Measurements from ENCODE around the gene SEMA6A.

SEMA6A gene

GRCh38 chr5:116494784-116495450 is 79.7 kb downstream of the SEMA6A start:
- DNase-seq (ENCODE audit: low read depth in 2 of 2), result no peak

- DNase-seq (ENCODE audit: low read depth in 2 of 2), result no peak
These were observed 81.8 kb downstream of the SEMA6A start for GRCh38 chr5:116492776-116493175.

DNA sequence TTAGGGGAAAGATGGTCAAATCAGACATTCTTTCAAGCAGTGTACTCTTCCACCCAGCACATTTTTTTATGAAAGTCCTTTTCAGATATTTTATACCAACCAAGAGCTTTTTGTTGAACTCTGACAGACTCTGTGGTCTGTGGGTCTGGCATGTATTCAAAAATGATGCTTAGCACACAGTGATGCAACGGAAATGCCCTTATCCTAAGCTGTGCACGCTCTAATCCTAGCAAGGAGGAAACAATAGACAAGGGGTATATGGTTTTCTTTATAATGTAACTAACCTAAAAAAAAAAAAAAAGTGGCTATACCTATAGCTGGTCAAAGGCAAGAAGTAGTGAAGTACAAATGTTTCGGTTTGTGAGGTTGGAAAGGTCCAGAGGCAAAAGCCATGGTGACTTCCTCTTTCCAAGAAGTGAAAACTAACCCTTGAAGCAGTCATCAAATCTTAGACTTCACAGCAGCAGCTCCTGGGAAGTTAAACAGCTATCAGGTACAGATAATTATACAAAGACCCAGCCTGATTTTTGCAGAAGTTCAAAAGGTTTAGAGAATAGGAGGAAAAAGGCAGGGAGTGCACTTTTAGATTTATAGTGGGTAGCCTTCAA is 82.5 kb downstream of the SEMA6A start:
- DNase-seq (ENCODE audit: low read depth in 2 of 2), result no peak

GRCh38 chr5:116488356-116489041 is 86.1 kb downstream of the SEMA6A start:
- DNase-seq (ENCODE audit: low read depth in 2 of 2), result no peak

DNA sequence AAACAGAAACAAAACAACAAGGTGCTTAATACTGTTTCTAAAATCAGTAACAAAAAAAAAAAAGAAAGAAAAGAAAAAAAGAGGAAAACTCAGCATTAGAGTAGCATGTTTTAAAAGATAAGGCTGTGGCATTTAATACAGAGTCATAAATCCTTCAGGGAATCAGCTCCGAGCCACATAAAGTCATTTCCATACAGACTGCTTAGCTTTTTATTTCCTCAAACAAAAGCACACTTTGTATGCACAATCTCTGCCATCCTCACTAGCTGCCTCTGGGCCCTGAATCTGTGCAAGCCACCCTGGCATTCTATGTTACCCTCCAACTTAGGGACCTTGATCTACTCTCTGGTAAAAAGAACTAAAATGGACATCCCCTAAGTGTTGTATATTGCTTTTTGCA is 87.6 kb downstream of the SEMA6A start:
- DNase-seq (ENCODE audit: low read depth in 2 of 2), result no peak

GRCh38 chr5:116486588-116486987 is 88.0 kb downstream of the SEMA6A start:
- no peak for DNase-seq (ENCODE audit: low read depth in 2 of 2)

- DNase-seq (ENCODE audit: low read depth in 2 of 2), result no peak
These were observed 90.0 kb downstream of the SEMA6A start for GRCh38 chr5:116484645-116485044.

DNA sequence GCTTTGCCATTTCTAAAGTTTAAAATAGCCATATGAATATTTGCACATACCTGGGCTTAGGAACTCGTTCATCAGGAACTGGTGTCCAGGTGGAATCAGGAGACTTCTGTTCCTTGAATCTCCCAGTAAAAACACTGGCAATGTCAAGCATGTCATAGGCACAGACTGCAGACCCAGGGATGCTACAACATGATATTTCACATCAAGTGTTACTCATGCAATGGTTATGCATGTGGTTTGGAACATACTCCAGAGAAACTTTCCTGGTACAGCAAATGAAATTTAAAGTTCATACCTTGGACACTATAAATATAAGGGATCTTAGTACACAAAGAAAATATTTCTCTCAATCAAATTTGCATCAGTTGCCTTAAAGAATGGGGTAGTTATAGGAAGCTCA is 92.2 kb downstream of the SEMA6A start:
- DNase-seq (ENCODE audit: low read depth in 2 of 2), result no peak

DNA sequence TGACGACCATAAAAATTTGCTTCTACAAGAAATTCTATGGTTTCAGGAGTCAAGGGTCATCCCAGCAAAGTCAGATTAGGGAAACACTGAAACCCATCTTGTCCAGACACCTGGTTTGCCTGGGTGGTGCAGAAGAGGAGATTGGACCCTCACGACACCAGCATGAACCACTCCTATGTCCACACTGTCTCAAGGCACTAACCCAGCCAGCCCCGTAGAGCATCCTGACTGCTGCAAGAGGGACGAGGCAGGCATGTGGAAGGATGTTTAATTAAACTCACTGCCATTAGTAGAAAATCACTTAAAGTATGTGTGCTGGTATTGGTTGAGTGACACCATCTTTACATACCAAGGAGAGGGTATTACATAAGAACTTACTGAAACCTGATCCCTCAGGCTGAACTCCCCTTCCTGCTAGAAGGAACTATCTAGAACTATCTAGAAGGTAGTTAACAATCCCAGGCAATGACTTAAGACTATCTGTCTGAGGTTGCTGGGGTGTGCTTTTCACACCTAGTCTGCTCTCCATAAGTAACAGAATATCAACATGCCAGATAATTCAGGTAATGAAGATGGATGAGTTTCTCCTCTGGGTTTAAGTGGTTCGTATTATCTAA is 93.6 kb downstream of the SEMA6A start:
- DNase-seq (ENCODE audit: low read depth in 2 of 2), result no peak

GRCh38 chr5:116479776-116480675 is 94.6 kb downstream of the SEMA6A start:
- no peak for DNase-seq (ENCODE audit: low read depth in 2 of 2)

DNA sequence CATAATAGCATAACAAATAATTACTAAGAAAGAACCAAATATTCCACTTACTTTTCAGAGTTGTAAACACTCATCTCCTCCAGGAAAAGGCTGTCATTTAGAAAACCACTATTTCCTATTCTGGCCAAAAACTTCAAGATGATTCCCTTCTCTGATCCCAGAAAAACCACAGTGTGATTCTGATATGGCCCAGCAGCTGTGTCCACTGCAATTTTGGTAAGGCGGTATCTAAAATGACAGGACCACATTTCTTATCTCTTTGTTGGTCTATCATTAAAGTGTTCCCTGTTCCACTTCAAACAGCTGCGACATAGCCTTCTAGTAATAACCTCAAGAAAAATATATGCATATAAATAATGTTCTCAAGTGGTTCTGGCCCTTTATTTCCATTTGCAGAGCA is 96.1 kb downstream of the SEMA6A start:
- DNase-seq (ENCODE audit: low read depth in 2 of 2), result no peak

GRCh38 chr5:116476897-116477537 is 97.6 kb downstream of the SEMA6A start:
- DNase-seq (ENCODE audit: low read depth in 2 of 2), result no peak

DNA sequence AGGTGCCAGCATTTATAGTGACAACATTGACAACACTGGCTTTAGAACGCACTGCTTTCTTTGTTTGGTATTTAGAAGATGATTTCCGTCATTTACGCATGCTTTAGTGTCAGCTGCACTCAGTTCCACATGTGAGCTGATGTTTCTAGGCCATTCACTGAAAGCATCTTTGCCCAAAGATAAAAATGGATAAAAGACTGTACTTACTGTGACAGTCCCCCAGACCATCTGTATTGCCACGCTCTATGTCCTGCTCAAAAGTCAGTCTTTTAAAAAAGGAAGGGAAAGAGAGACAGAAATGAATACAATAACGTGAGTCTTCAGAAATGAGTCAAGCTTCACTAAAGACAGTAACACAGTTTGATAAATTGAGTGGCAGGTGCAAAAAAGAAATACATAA is 99.3 kb downstream of the SEMA6A start:
- no peak for DNase-seq (ENCODE audit: low read depth in 2 of 2)

- no peak for DNase-seq (ENCODE audit: low read depth in 2 of 2)
These were observed 100.9 kb downstream of the SEMA6A start for GRCh38 chr5:116473706-116474105.

DNA sequence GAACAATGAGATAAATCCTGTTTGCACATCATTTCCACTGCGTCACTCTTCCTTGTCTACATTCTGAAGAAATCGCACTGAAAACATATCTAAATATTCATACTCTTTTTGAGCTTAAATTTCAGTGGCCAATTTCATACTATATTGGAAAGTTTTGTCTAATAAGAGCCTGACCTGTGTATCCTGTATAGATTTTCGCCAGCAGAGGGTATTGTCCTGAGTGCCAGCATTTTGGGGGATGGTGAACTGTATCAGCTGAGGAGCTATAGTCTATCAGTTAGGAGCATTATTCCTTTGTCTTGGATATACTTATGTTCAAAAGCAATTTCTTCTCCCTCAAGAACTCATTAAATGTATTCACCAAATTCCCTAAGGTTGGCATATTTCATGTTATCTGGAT is 102.3 kb downstream of the SEMA6A start:
- no peak for DNase-seq (ENCODE audit: low read depth in 2 of 2)

DNA sequence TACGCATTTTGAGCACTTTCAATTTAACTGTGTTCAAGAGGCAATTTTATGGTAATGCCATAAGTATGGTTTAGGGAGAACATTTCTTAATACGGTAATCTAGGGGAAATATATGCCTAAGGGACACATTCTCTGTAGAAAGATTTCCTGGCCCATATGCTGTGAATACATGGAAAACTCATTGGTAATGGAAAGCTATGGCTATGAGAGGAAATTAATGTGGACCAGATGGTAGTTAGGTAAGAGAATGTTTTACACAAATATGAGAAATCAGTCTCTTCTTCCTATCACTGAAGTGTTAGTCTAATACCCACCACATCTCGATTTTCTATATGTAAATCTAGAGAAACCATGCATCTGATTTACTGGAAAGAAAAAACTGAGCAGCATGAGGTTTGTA is 105.0 kb downstream of the SEMA6A start:
- DNase-seq (ENCODE audit: low read depth in 2 of 2), result no peak

GRCh38 chr5:116468583-116468982 is 106.0 kb downstream of the SEMA6A start:
- DNase-seq (ENCODE audit: low read depth in 2 of 2), result no peak

GRCh38 chr5:116467465-116467843 is 107.2 kb downstream of the SEMA6A start:
- DNase-seq (ENCODE audit: low read depth in 2 of 2), result no peak

DNA sequence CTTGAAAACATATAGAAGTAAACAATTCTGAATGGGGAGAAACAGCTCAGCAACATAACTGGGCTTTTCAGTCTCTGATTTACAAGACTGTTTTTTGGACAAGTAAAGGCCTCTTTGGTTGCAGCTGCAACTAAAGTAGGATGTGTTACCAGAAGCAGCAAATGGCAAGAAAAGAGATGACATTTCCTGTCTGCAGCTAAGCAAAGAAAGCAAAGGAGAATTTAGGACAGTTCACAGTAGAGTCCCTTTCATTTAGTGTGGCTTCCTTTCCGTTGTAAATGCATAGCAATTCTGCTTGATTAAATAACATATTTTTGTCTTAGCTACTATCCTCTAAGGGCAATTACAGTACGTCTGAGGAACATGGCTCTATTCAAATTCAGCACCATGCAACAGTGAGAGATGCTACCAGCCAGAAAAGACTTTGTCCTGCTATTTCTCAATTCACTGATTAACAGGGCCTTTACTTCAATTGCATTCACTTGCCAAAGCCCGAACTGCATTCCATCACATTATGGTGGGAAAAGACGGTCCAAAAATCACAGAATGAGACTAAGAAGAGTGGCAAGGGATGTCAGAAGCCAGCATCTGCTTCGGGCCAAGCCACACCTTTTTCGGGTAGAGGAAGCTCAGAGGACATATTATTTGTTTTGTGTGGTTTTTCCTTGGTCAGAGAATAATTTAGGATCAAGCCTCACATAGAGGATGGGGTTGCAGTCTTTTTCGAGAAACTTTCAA is 107.7 kb downstream of the SEMA6A start:
- no peak for DNase-seq (ENCODE audit: low read depth in 2 of 2)

DNA sequence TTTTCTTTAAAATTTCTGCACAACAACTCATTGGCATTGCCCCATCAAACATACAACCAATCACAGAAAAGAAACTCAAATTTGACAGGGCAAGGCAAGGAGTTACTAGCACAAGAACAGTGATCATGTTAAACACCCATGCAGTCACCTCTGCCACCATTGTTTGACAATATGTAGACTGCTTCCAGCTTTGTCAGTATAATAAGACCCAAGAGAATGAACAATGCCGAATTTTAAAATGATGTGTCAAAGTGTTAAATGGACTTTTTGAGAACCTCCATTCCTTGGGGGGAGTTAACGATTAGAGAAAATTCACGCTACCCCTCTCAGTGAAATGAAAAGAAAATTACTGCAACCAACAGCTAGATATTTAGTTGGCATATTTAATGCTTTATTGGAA is 109.2 kb downstream of the SEMA6A start:
- no peak for DNase-seq (ENCODE audit: low read depth in 2 of 2)

All from stimulated activated CD8-positive, alpha-beta memory T cell treated with anti-CD3 and anti-CD28 coated beads, Interleukin-15, amount 100 ng/mL, for 48 hours (primary cell).